HCT116 (cell line): Measurements from ENCODE around the gene SNCAIP. TPM values are rescaled to one million over a fixed set of nuclear protein-coding genes. Genes with fewer than 3 reads are reported as not detected.

Experiments
- ATAC-seq: fragments of 200-7000 bp; cut with Tn5 transposase; 2 replicates; pipeline ENCODE4 v1.9.1; 2020; ENCODE audit warnings: mild to moderate bottlenecking, moderate library complexity
- BruUV-seq: library from RNA; stranded (reverse); fragments of 400-500 nt; replicated peaks from 2 replicates; lab custom pipeline; 2021; lab: Mats Ljungman, UMichigan
- CTCF ChIA-PET: fragments of 300-600 bp; sonication (Branson Sonifier 250); formaldehyde crosslinking; loops from one replicate; lab custom pipeline; 2021; ENCODE audit warnings: antibody characterized with exemption; lab: Charles Lee
- POLR2A ChIA-PET: fragments of 300-600, 350-600 bp; sonication (Branson Sonifier 250); formaldehyde crosslinking; loops from one replicate; lab custom pipeline; 2021; ENCODE audit warnings: antibody characterized with exemption; lab: Charles Lee
- RAD21 ChIA-PET, 2 experiments: fragments of 300-600 bp; sonication (Branson Sonifier 250); formaldehyde crosslinking; loops; one replicate each; lab custom pipeline; 2023; ENCODE audit warnings: low total read pairs in 2 of 2; ENCODE audit not compliant: uncharacterized antibody in 2 of 2, unreplicated experiment in 2 of 2, low non-redundant PET in 1 of 2; lab: Charles Lee
- DNase-seq: peaks from one replicate; pipeline ENCODE4 v3.0.0-alpha.2; 2010; ENCODE audit warnings: low read depth, low spot score
- H2AFZ ChIP-seq: fragments of 200-600 bp; shearing (Covaris generic), sonication (generic); 2 replicates; pipeline ENCODE4 v1.6.1; 2017; ENCODE audit warnings: low read depth, mixed run types, mixed read lengths, antibody characterized with exemption, low read length; ENCODE audit not compliant: poor library complexity, severe bottlenecking
- H3K27ac ChIP-seq: 2 replicates; pipeline ENCODE4 v1.5.1; 2012; ENCODE audit warnings: low read depth, low read length
- H3K27me3 ChIP-seq: fragments of 200-600 bp; sonication (generic); 2 replicates; pipeline ENCODE4 v1.6.1; 2016; ENCODE audit warnings: mixed run types, low read length, mixed read lengths; ENCODE audit not compliant: insufficient read depth
- H3K36me3 ChIP-seq, 2 experiments: fragments of 200-500 bp in 1 of 2; fragments of 200-600 bp in 1 of 2; sonication (Bioruptor generic) in 1 of 2; sonication (generic) in 1 of 2; 2 replicates each; pipeline versions ENCODE4 v1.5.1 to v1.6.1; 2014 to 2016; ENCODE audit warnings: low read length in 2 of 2, inconsistent platforms in 1 of 2, mixed read lengths in 1 of 2, mixed run types in 1 of 2; ENCODE audit not compliant: insufficient read depth in 2 of 2, control insufficient read depth in 1 of 2
- H3K4me1 ChIP-seq, 2 experiments: fragments of 200-600 bp in 1 of 2; sonication (generic) in 1 of 2; 2 replicates each; pipeline versions ENCODE4 v1.5.1 to v1.6.1; 2012 to 2017; ENCODE audit warnings: low read length in 2 of 2, inconsistent platforms in 1 of 2, mild to moderate bottlenecking in 1 of 2, mixed read lengths in 1 of 2, mixed run types in 1 of 2, moderate library complexity in 1 of 2; ENCODE audit not compliant: insufficient read depth in 2 of 2, control insufficient read depth in 1 of 2
- H3K4me2 ChIP-seq: fragments of 200-600 bp; sonication (generic); 2 replicates; pipeline ENCODE4 v1.6.1; 2017; ENCODE audit warnings: mixed run types, low read length, mixed read lengths
- H3K4me3 ChIP-seq, 2 experiments: fragments of 200-600 bp in 1 of 2; sonication (generic) in 1 of 2; replicated peaks in 1 of 2; 2 replicates each; pipeline ENCODE4 v1.5.1; 2011 to 2016; ENCODE audit warnings: low read length in 2 of 2, control low read depth in 1 of 2, low read depth in 1 of 2, mild to moderate bottlenecking in 1 of 2, mixed read lengths in 1 of 2, mixed run types in 1 of 2
- H3K79me2 ChIP-seq: fragments of 200-600 bp; sonication (generic); 2 replicates; pipeline ENCODE4 v1.6.1; 2017; ENCODE audit warnings: mild to moderate bottlenecking, mixed run types, low read length, moderate library complexity, mixed read lengths; ENCODE audit not compliant: insufficient read depth
- H3K9ac ChIP-seq: fragments of 200-600 bp; sonication (generic); 2 replicates; pipeline ENCODE4 v1.6.1; 2016; ENCODE audit warnings: low read length, mixed read lengths
- H3K9me2 ChIP-seq: fragments of 200-600 bp; sonication (generic), shearing (Covaris generic); 2 replicates; pipeline ENCODE4 v1.6.1; 2017; ENCODE audit warnings: mixed run types, mild to moderate bottlenecking, moderate library complexity; ENCODE audit not compliant: insufficient read depth
- H3K9me3 ChIP-seq, 2 experiments: fragments of 200-500 bp in 1 of 2; fragments of 200-600 bp in 1 of 2; sonication (Bioruptor generic) in 1 of 2; sonication (generic) in 1 of 2; 2 replicates each; pipeline ENCODE4 v1.6.1; 2014 to 2017; ENCODE audit warnings: low read length in 2 of 2, mixed read lengths in 2 of 2, inconsistent platforms in 1 of 2, low read depth in 1 of 2, mild to moderate bottlenecking in 1 of 2, mixed run types in 1 of 2, moderate library complexity in 1 of 2; ENCODE audit not compliant: control insufficient read depth in 1 of 2, insufficient read depth in 1 of 2
- H4K20me1 ChIP-seq: fragments of 200-600 bp; sonication (generic), shearing (Covaris generic); 2 replicates; pipeline ENCODE4 v1.6.1; 2017; ENCODE audit warnings: mixed run types, mild to moderate bottlenecking, moderate library complexity; ENCODE audit not compliant: insufficient read depth
- ATF3 ChIP-seq: IDR thresholded peaks from 2 replicates; pipeline ENCODE4 v1.6.1; 2012
- CEBPB ChIP-seq: IDR thresholded peaks from 2 replicates; pipeline ENCODE4 v1.6.1; 2012; ENCODE audit warnings: low read depth
- CTCF ChIP-seq, 3 experiments: fragments of 200-600 bp in 1 of 3; sonication (generic) in 1 of 3; IDR thresholded peaks in 2 of 3; conservative IDR thresholded peaks in 1 of 3; 2 replicates each; pipeline ENCODE4 v1.5.1; 2012 to 2017; ENCODE audit warnings: low read depth in 2 of 3, low read length in 2 of 3, antibody characterized with exemption in 1 of 3, borderline replicate concordance in 1 of 3, control low read depth in 1 of 3, mild to moderate bottlenecking in 1 of 3, mixed read lengths in 1 of 3, mixed run types in 1 of 3, moderate library complexity in 1 of 3; ENCODE audit not compliant: insufficient read depth in 1 of 3
- EGR1 ChIP-seq: IDR thresholded peaks from 2 replicates; pipeline ENCODE4 v1.6.1; 2012; ENCODE audit warnings: low read depth
- ELF1 ChIP-seq: IDR thresholded peaks from 2 replicates; pipeline ENCODE4 v1.6.1; 2012; ENCODE audit warnings: low read depth, borderline replicate concordance
- EZH2 ChIP-seq: fragments of 200-600 bp; sonication (generic); IDR thresholded peaks from 2 replicates; pipeline ENCODE4 v1.6.1; 2017; ENCODE audit warnings: antibody characterized with exemption, mixed run types
- EZH2phosphoT487 ChIP-seq: fragments of 200-600 bp; IDR thresholded peaks from 2 replicates; pipeline ENCODE4 v1.6.1; 2018; ENCODE audit warnings: antibody characterized with exemption, borderline replicate concordance
- FOSL1 ChIP-seq: IDR thresholded peaks from 2 replicates; pipeline ENCODE4 v1.6.1; 2012; ENCODE audit warnings: low read depth
- JUND ChIP-seq: IDR thresholded peaks from 2 replicates; pipeline ENCODE4 v1.6.1; 2012
- MAX ChIP-seq: IDR thresholded peaks from 2 replicates; pipeline ENCODE4 v1.6.1; 2012
- POLR2A ChIP-seq: IDR thresholded peaks from 2 replicates; pipeline ENCODE4 v1.7.0; 2011; ENCODE audit warnings: borderline replicate concordance; ENCODE audit not compliant: insufficient read depth, insufficient read length; ENCODE audit errors: extremely low read depth
- POLR2AphosphoS5 ChIP-seq: IDR thresholded peaks from 2 replicates; pipeline ENCODE4 v1.6.1; 2011; ENCODE audit warnings: mild to moderate bottlenecking, low read depth, low read length, moderate library complexity
- REST ChIP-seq: IDR thresholded peaks from 2 replicates; pipeline ENCODE4 v1.6.1; 2012; ENCODE audit warnings: low read depth
- SIN3A ChIP-seq: IDR thresholded peaks from 2 replicates; pipeline ENCODE4 v1.6.1; 2012; ENCODE audit warnings: low read depth
- TCF7L2 ChIP-seq: IDR thresholded peaks from 2 replicates; pipeline ENCODE4 v1.7.0; 2011; ENCODE audit warnings: borderline replicate concordance, inconsistent platforms; ENCODE audit not compliant: insufficient read depth, insufficient read length; ENCODE audit errors: extremely low read depth
- ZFX ChIP-seq: fragments of 450-650 bp; IDR thresholded peaks from 2 replicates; pipeline ENCODE4 v1.6.1; 2017
- ZNF274 ChIP-seq: fragments of 200-500 bp; sonication (Bioruptor generic); IDR thresholded peaks from 2 replicates; pipeline ENCODE4 v1.6.1; 2014; ENCODE audit warnings: mild to moderate bottlenecking, low read depth, low read length, inconsistent platforms
- intact Hi-C: fragments of 100-400 bp; cut with micrococcal nuclease; formaldehyde crosslinking; loops from 2 replicates; pipeline ENCODE4 v1.10.0; 2022
- total RNA-seq: library from RNA; stranded (reverse); gene quantifications from one replicate; pipeline ENCODE4 v1.2.1, GENCODE V29; 2021; ENCODE audit not compliant: unreplicated experiment

SNCAIP gene
- total RNA-seq, 1 experiment from 2014 or later, result not detected

GRCh38 chr5:122434205-122434970 lies 122.4 kb downstream of the SNCAIP start (continued):
- TF ChIP-seq EZH2phosphoT487 (no peak), TCF7L2 (no peak), EGR1 (no peak), EZH2 (no peak), MAX (no peak)

- no peaks in the 10 kb centered on the region for H3K4me1 ChIP-seq
- no peaks in the 10 kb centered on the region for H3K9me2 ChIP-seq
- H3K79me2 ChIP-seq, result no peaks in the 10 kb centered on the region
- no peak overlapping the region for H2AFZ ChIP-seq
- ATAC-seq (no peak), DNase-seq (no peak)
- no peaks in the 10 kb centered on the region for H3K36me3 ChIP-seq
- intact Hi-C loops, result no loop called here
- ChIA-PET RAD21 (no interaction called here), CTCF (no interaction called here), POLR2A (no interaction called here)
- H4K20me1 ChIP-seq, result no peaks in the 10 kb centered on the region
- BruUV-seq, result no TSS peak
- H3K9ac ChIP-seq, result no peak overlapping the region
- no peak overlapping the region for H3K4me2 ChIP-seq
- TF ChIP-seq REST (no peak), CEBPB (no peak), SIN3A (no peak), FOSL1 (no peak), CTCF (IDR thresholded peaks at IDR 0.05 in 2 of 3, conservative IDR thresholded peaks at IDR 0.05 in 1 of 3; ENCODE audit: borderline replicate concordance in 1 of 3, insufficient read depth in 1 of 3, low read depth in 2 of 3, low read length in 2 of 3) (no peak), TCF7L2 (no peak), EGR1 (no peak), ATF3 (no peak), ZFX (no peak), ZNF274 (no peak), POLR2A (no peak), JUND (no peak), POLR2AphosphoS5 (no peak), ELF1 (no peak)
- H3K27ac ChIP-seq, result no peak overlapping the region
- H3K4me3 ChIP-seq, result no peak overlapping the region
- H3K27me3 ChIP-seq, result no peaks in the 10 kb centered on the region
- H3K9me3 ChIP-seq, result no peaks in the 10 kb centered on the region
Measured at GRCh38 chr5:122435234-122435633, 123.2 kb downstream of the SNCAIP start.
